ENCODE data around the gene XG. TPM values are rescaled to one million over a fixed set of nuclear protein-coding genes. Genes with fewer than 3 reads are reported as not detected.

XG gene
- total and polyA plus RNA-seq, 2 donors (not counting 1 experiment from before 2014, with no cell fraction given), result 3.6 to 4.1 TPM

- Histone ChIP-seq H3K4me3 (replicated peaks in 1 of 4; ENCODE audit: control extremely low read depth in 1 of 4, insufficient read depth in 1 of 4, low read depth in 3 of 4, low read length in 4 of 4) (no peak overlapping the region), H3K27me3 (ENCODE audit: control insufficient read depth, insufficient read depth, low read length) (no peaks in the 10 kb centered on the region), H3K9me3 (ENCODE audit: control insufficient read depth, insufficient read depth, low read depth, low read length) (no peaks in the 10 kb centered on the region), H2AFZ (ENCODE audit: low read length) (no peak overlapping the region), H4K20me1 (ENCODE audit: control insufficient read depth, extremely low read depth, insufficient read depth, low read length) (no peaks in the 10 kb centered on the region), H3K4me1 (ENCODE audit: control insufficient read depth, extremely low read depth, insufficient read depth, low read length) (no peaks in the 10 kb centered on the region), H3K36me3 (ENCODE audit: control insufficient read depth, insufficient read depth, low read length) (no peaks in the 10 kb centered on the region), H3K27ac (ENCODE audit: insufficient read depth, low read length) (no peak overlapping the region), H3K9ac (ENCODE audit: insufficient read depth, low read length) (no peak overlapping the region), H3K4me2 (ENCODE audit: extremely low read depth, insufficient read depth, low read length) (no peak overlapping the region), H3K79me2 (ENCODE audit: control insufficient read depth, insufficient read depth, low read length) (no peaks in the 10 kb centered on the region)
- TF ChIP-seq EZH2 (IDR thresholded peaks at IDR 0.05; ENCODE audit: low read length, missing control alignments) (no peak), CTCF (conservative IDR thresholded peaks at IDR 0.05 in 1 of 2, IDR thresholded peaks at IDR 0.05 in 1 of 2; ENCODE audit: low read depth in 1 of 2, low read length in 2 of 2) (no peak)
- no peak for DNase-seq (ENCODE audit: low read depth in 2 of 2)
Measured at GRCh38 chrX:2857566-2857965, 105.7 kb downstream of the XG start.

- no peak for DNase-seq (ENCODE audit: low read depth in 2 of 2)
- H3K9me3 ChIP-seq (ENCODE audit: control insufficient read depth, insufficient read depth, low read depth, low read length), result no peaks in the 10 kb centered on the region
- TF ChIP-seq CTCF (conservative IDR thresholded peaks at IDR 0.05 in 1 of 2, IDR thresholded peaks at IDR 0.05 in 1 of 2; ENCODE audit: low read depth in 1 of 2, low read length in 2 of 2) (no peak), EZH2 (IDR thresholded peaks at IDR 0.05; ENCODE audit: low read length, missing control alignments) (no peak)
- no peak overlapping the region for H3K9ac ChIP-seq (ENCODE audit: insufficient read depth, low read length)
- no peaks in the 10 kb centered on the region for H4K20me1 ChIP-seq (ENCODE audit: control insufficient read depth, extremely low read depth, insufficient read depth, low read length)
- H3K79me2 ChIP-seq (ENCODE audit: control insufficient read depth, insufficient read depth, low read length), result no peaks in the 10 kb centered on the region
- no peaks in the 10 kb centered on the region for H3K4me1 ChIP-seq (ENCODE audit: control insufficient read depth, extremely low read depth, insufficient read depth, low read length)
- H3K4me2 ChIP-seq (ENCODE audit: extremely low read depth, insufficient read depth, low read length), result no peak overlapping the region
- H2AFZ ChIP-seq (ENCODE audit: low read length), result no peak overlapping the region
- H3K4me3 ChIP-seq (replicated peaks in 1 of 4; ENCODE audit: control extremely low read depth in 1 of 4, insufficient read depth in 1 of 4, low read depth in 3 of 4, low read length in 4 of 4), result no peak overlapping the region
- H3K27ac ChIP-seq (ENCODE audit: insufficient read depth, low read length), result no peak overlapping the region
- H3K36me3 ChIP-seq (ENCODE audit: control insufficient read depth, insufficient read depth, low read length), result no peaks in the 10 kb centered on the region
- no peaks in the 10 kb centered on the region for H3K27me3 ChIP-seq (ENCODE audit: control insufficient read depth, insufficient read depth, low read length)
Measured at GRCh38 chrX:2859197-2859797, 107.5 kb downstream of the XG start.

- Histone ChIP-seq H3K79me2 (ENCODE audit: control insufficient read depth, insufficient read depth, low read length) (no peaks in the 10 kb centered on the region), H3K9ac (ENCODE audit: insufficient read depth, low read length) (no peak overlapping the region), H3K4me2 (ENCODE audit: extremely low read depth, insufficient read depth, low read length) (no peak overlapping the region), H3K4me1 (ENCODE audit: control insufficient read depth, extremely low read depth, insufficient read depth, low read length) (no peaks in the 10 kb centered on the region), H3K9me3 (ENCODE audit: control insufficient read depth, insufficient read depth, low read depth, low read length) (no peaks in the 10 kb centered on the region), H3K27me3 (ENCODE audit: control insufficient read depth, insufficient read depth, low read length) (no peaks in the 10 kb centered on the region), H2AFZ (ENCODE audit: low read length) (no peak overlapping the region), H3K27ac (ENCODE audit: insufficient read depth, low read length) (no peak overlapping the region), H4K20me1 (ENCODE audit: control insufficient read depth, extremely low read depth, insufficient read depth, low read length) (no peaks in the 10 kb centered on the region), H3K36me3 (ENCODE audit: control insufficient read depth, insufficient read depth, low read length) (no peaks in the 10 kb centered on the region), H3K4me3 (replicated peaks in 1 of 4; ENCODE audit: control extremely low read depth in 1 of 4, insufficient read depth in 1 of 4, low read depth in 3 of 4, low read length in 4 of 4) (no peak overlapping the region)
- no peak for TF ChIP-seq CTCF (conservative IDR thresholded peaks at IDR 0.05 in 1 of 2, IDR thresholded peaks at IDR 0.05 in 1 of 2; ENCODE audit: low read depth in 1 of 2, low read length in 2 of 2)
- no peak for TF ChIP-seq EZH2 (IDR thresholded peaks at IDR 0.05; ENCODE audit: low read length, missing control alignments)
- DNase-seq (ENCODE audit: low read depth in 2 of 2), result no peak
Measured at GRCh38 chrX:2862404-2862803, 110.6 kb downstream of the XG start.

Data from fibroblast of lung (primary cell).